ENCODE results near the gene SLC10A1. TPM values are rescaled to one million over a fixed set of nuclear protein-coding genes. Genes with fewer than 3 reads are reported as not detected.
"Not testable (repeated sequence)": the region's sequence is repeated elsewhere in the genome, so short reads cannot be mapped to it uniquely, and the experiment has no call there.

Gene SLC10A1
- total and polyA plus RNA-seq, 2 donors (not counting 1 experiment from before 2014, with no cell fraction given), result not detected

DNA sequence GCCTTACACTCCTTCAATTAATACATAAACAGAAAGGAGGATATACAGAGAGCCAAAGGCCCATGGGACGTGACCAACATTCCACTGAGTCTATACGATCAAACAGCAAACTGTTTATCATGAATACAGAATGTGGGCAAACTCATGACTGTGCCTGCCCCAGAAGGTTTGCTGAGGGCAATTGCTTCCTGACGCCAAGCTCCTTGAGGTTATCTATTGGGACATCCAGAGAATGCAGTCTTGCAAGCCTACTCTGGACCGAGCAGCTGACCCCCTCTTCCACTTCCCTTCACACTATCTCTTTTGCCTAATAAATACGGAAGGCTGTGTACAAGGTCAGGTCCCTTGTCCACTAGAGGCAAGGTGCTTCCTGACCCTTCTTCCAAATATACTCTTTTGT is 18.5 kb upstream of the SLC10A1 start:
- H3K4me2 ChIP-seq (replicated peaks; ENCODE audit: low read depth, low read length, poor library complexity, severe bottlenecking), result no peak overlapping the region
- TF ChIP-seq EZH2 (IDR thresholded peaks at IDR 0.05; ENCODE audit: borderline replicate concordance, insufficient read depth, low read depth, low read length, poor library complexity, severe bottlenecking) (no peak), CTCF (IDR thresholded peaks at IDR 0.05) (no peak)
- ChIA-PET POLR2A (no interaction called here), CTCF (interaction anchor here (1.1 to 1.5 kb wide), 3 partner anchors 213 to 502 kb away, joined by 3 read pairs; no protein-coding TSS in a partner anchor)
- ATAC-seq (ENCODE audit: low read depth) (no peak), DNase-seq (no peak)
- no peaks in the 10 kb centered on the region for H3K79me2 ChIP-seq (ENCODE audit: control insufficient read depth, insufficient read depth, low read length)
- H3K4me3 ChIP-seq (ENCODE audit: control extremely low read depth in 1 of 5, extremely low read depth in 1 of 5, insufficient read depth in 1 of 5, low read depth in 2 of 5, low read length in 4 of 5), result no peak overlapping the region
- Mint-ChIP-seq H3K27me3 (peaks cover 20% of the 10 kb centered on the region), H3K9me3 (ENCODE audit: insufficient read depth) (no peaks in the 10 kb centered on the region), H3K27ac (no peak overlapping the region), H3K4me1 (peaks cover 7% of the 10 kb centered on the region), H3K4me3 (no peak overlapping the region)
- H3K4me1 ChIP-seq (ENCODE audit: control insufficient read depth in 2 of 2, insufficient read depth in 2 of 2, low read length in 2 of 2), result peaks cover 0 to 5% of the 10 kb centered on the region in 2 donors
- H2AFZ ChIP-seq (ENCODE audit: insufficient read depth, low read depth, low read length, poor library complexity, severe bottlenecking), result no peak overlapping the region
- H3K27me3 ChIP-seq (replicated peaks in 1 of 4; ENCODE audit: control extremely low read depth in 1 of 4, control insufficient read depth in 3 of 4, insufficient read depth in 4 of 4, low read length in 3 of 4), result peaks cover 0 to 4% (median 0%) of the 10 kb centered on the region in 4 experiments
- H3K27ac ChIP-seq (ENCODE audit: low read length in 2 of 2), result no peak overlapping the region
- intact Hi-C loops (cut with micrococcal nuclease), result loop anchor here (5.0 kb wide), 1 partner anchor 1157 kb away; no protein-coding TSS in a partner anchor
- WGBS (ENCODE audit: insufficient coverage), result 86% methylated on average over 5 of the region's 5 CpGs
- no peaks in the 10 kb centered on the region for H3K36me3 ChIP-seq (replicated peaks in 1 of 2; ENCODE audit: control extremely low read depth in 1 of 2, control insufficient read depth in 1 of 2, extremely low read depth in 1 of 2, insufficient read depth in 2 of 2, low read length in 1 of 2)
- H3K9ac ChIP-seq (ENCODE audit: low read length), result no peak overlapping the region
- H4K20me1 ChIP-seq (ENCODE audit: control insufficient read depth, insufficient read depth, low read length, poor library complexity, severe bottlenecking), result no peaks in the 10 kb centered on the region
- H3K9me3 ChIP-seq (ENCODE audit: control extremely low read depth in 1 of 3, control insufficient read depth in 2 of 3, insufficient read depth in 1 of 3, low read length in 2 of 3), result peaks cover 0 to 3% (median 0%) of the 10 kb centered on the region in 3 donors

GRCh38 chr14:69814397-69814796 is 17.4 kb upstream of the SLC10A1 start:
- no peak for DNase-seq
- Histone ChIP-seq H3K4me2 (replicated peaks; ENCODE audit: low read depth, low read length, poor library complexity, severe bottlenecking) (no peak overlapping the region), H3K9ac (ENCODE audit: low read length) (no peak overlapping the region), H3K27me3 (replicated peaks in 1 of 4; ENCODE audit: control extremely low read depth in 1 of 4, control insufficient read depth in 3 of 4, insufficient read depth in 4 of 4, low read length in 3 of 4) (peaks cover 0 to 4% (median 0%) of the 10 kb centered on the region in 4 experiments), H3K4me3 (ENCODE audit: control extremely low read depth in 1 of 5, extremely low read depth in 1 of 5, insufficient read depth in 1 of 5, low read depth in 2 of 5, low read length in 4 of 5) (no peak overlapping the region), H3K79me2 (ENCODE audit: control insufficient read depth, insufficient read depth, low read length) (no peaks in the 10 kb centered on the region), H3K27ac (ENCODE audit: low read length in 2 of 2) (no peak overlapping the region), H3K4me1 (ENCODE audit: control insufficient read depth in 2 of 2, insufficient read depth in 2 of 2, low read length in 2 of 2) (peaks cover 0 to 5% of the 10 kb centered on the region in 2 donors), H3K36me3 (replicated peaks in 1 of 2; ENCODE audit: control extremely low read depth in 1 of 2, control insufficient read depth in 1 of 2, extremely low read depth in 1 of 2, insufficient read depth in 2 of 2, low read length in 1 of 2) (no peaks in the 10 kb centered on the region), H2AFZ (ENCODE audit: insufficient read depth, low read depth, low read length, poor library complexity, severe bottlenecking) (no peak overlapping the region), H4K20me1 (ENCODE audit: control insufficient read depth, insufficient read depth, low read length, poor library complexity, severe bottlenecking) (no peaks in the 10 kb centered on the region), H3K9me3 (ENCODE audit: control extremely low read depth in 1 of 3, control insufficient read depth in 2 of 3, insufficient read depth in 1 of 3, low read length in 2 of 3) (peaks cover 0 to 3% (median 0%) of the 10 kb centered on the region in 3 donors)
- ATAC-seq (ENCODE audit: low read depth), result no peak
- H3K4me1 Mint-ChIP-seq, result peaks cover 7% of the 10 kb centered on the region
- CTCF ChIA-PET, result no interaction called here
- TF ChIP-seq EZH2 (IDR thresholded peaks at IDR 0.05; ENCODE audit: borderline replicate concordance, insufficient read depth, low read depth, low read length, poor library complexity, severe bottlenecking), result no peak
- TF ChIP-seq CTCF (IDR thresholded peaks at IDR 0.05), result no peak
- POLR2A ChIA-PET, result no interaction called here
- intact Hi-C loops (cut with micrococcal nuclease), result no loop called here
- no peaks in the 10 kb centered on the region for H3K9me3 Mint-ChIP-seq (ENCODE audit: insufficient read depth)
- H3K27ac Mint-ChIP-seq, result no peak overlapping the region
- peaks cover 20% of the 10 kb centered on the region for H3K27me3 Mint-ChIP-seq
- H3K4me3 Mint-ChIP-seq, result no peak overlapping the region
- 83% methylated on average over 2 of the region's 3 CpGs for WGBS (ENCODE audit: insufficient coverage)

GRCh38 chr14:69813346-69813745 is 16.3 kb upstream of the SLC10A1 start:
- H3K27me3 ChIP-seq (replicated peaks in 1 of 4; ENCODE audit: control extremely low read depth in 1 of 4, control insufficient read depth in 3 of 4, insufficient read depth in 4 of 4, low read length in 3 of 4); ATAC-seq (ENCODE audit: low read depth); DNase-seq; H3K27ac Mint-ChIP-seq; H3K4me1 Mint-ChIP-seq; H3K4me3 ChIP-seq (ENCODE audit: control extremely low read depth in 1 of 5, extremely low read depth in 1 of 5, insufficient read depth in 1 of 5, low read depth in 2 of 5, low read length in 4 of 5); H3K4me2 ChIP-seq (replicated peaks; ENCODE audit: low read depth, low read length, poor library complexity, severe bottlenecking); H4K20me1 ChIP-seq (ENCODE audit: control insufficient read depth, insufficient read depth, low read length, poor library complexity, severe bottlenecking); H3K4me1 ChIP-seq (ENCODE audit: control insufficient read depth in 2 of 2, insufficient read depth in 2 of 2, low read length in 2 of 2); CTCF ChIA-PET; H3K9me3 ChIP-seq (ENCODE audit: control extremely low read depth in 1 of 3, control insufficient read depth in 2 of 3, insufficient read depth in 1 of 3, low read length in 2 of 3); H3K79me2 ChIP-seq (ENCODE audit: control insufficient read depth, insufficient read depth, low read length); intact Hi-C loops (cut with micrococcal nuclease); H3K36me3 ChIP-seq (replicated peaks in 1 of 2; ENCODE audit: control extremely low read depth in 1 of 2, control insufficient read depth in 1 of 2, extremely low read depth in 1 of 2, insufficient read depth in 2 of 2, low read length in 1 of 2); H3K4me3 Mint-ChIP-seq; H3K27ac ChIP-seq (ENCODE audit: low read length in 2 of 2); POLR2A ChIA-PET; H3K9ac ChIP-seq (ENCODE audit: low read length); H2AFZ ChIP-seq (ENCODE audit: insufficient read depth, low read depth, low read length, poor library complexity, severe bottlenecking); H3K9me3 Mint-ChIP-seq (ENCODE audit: insufficient read depth): not testable (repeated sequence)
- 85% methylated on average over 6 of the region's 6 CpGs for WGBS (ENCODE audit: insufficient coverage)
- H3K27me3 Mint-ChIP-seq, result peaks cover 22% of the 10 kb centered on the region
